HG03064 (cell line): Measurements from ENCODE around the gene STIM2.
"Not testable (repeated sequence)": the region's sequence is repeated elsewhere in the genome, so short reads cannot be mapped to it uniquely, and the experiment has no call there.

Experiments
- ATAC-seq: cut with Tn5 transposase; IDR thresholded peaks from one replicate; pipeline ENCODE4 v1.9.1; 2021; ENCODE audit warnings: low read depth; ENCODE audit not compliant: unreplicated experiment

Gene STIM2

GRCh38 chr4:27020603-27021002 is 160.0 kb downstream of the STIM2 start:
- ATAC-seq, result no peak

- ATAC-seq, result no peak
These were observed 162.3 kb downstream of the STIM2 start for GRCh38 chr4:27022963-27023362.

- no peak for ATAC-seq
These were observed 162.7 kb downstream of the STIM2 start for GRCh38 chr4:27023366-27023765.

GRCh38 chr4:27024805-27025204 is 164.2 kb downstream of the STIM2 start:
- ATAC-seq, result no peak

- no peak for ATAC-seq
These were observed 166.8 kb downstream of the STIM2 start for GRCh38 chr4:27027428-27027827.

- not testable (repeated sequence) for ATAC-seq
These were observed 174.5 kb downstream of the STIM2 start for GRCh38 chr4:27035127-27035526.

GRCh38 chr4:27040356-27040755 is 179.7 kb downstream of the STIM2 start:
- no peak for ATAC-seq

GRCh38 chr4:27042411-27042810 is 181.8 kb downstream of the STIM2 start:
- no peak for ATAC-seq

GRCh38 chr4:27043200-27043599 is 182.6 kb downstream of the STIM2 start:
- no peak for ATAC-seq

- no peak for ATAC-seq
These were observed 186.2 kb downstream of the STIM2 start for GRCh38 chr4:27046851-27047250.

GRCh38 chr4:27048429-27049238 is 188.0 kb downstream of the STIM2 start:
- ATAC-seq, result no peak

GRCh38 chr4:27049239-27049829 is 188.7 kb downstream of the STIM2 start:
- no peak for ATAC-seq

GRCh38 chr4:27050731-27051130 is 190.1 kb downstream of the STIM2 start:
- no peak for ATAC-seq

- ATAC-seq, result no peak
These were observed 194.7 kb downstream of the STIM2 start for GRCh38 chr4:27055221-27055760.

- no peak for ATAC-seq
These were observed 195.6 kb downstream of the STIM2 start for GRCh38 chr4:27056281-27056680.

- ATAC-seq, result no peak
These were observed 196.4 kb downstream of the STIM2 start for GRCh38 chr4:27057053-27057452.

GRCh38 chr4:27057662-27058061 is 197.0 kb downstream of the STIM2 start:
- no peak for ATAC-seq

GRCh38 chr4:27058819-27059406 is 198.3 kb downstream of the STIM2 start:
- no peak for ATAC-seq

GRCh38 chr4:27059446-27059845 is 198.8 kb downstream of the STIM2 start:
- ATAC-seq, result no peak

- ATAC-seq, result no peak
These were observed 201.6 kb downstream of the STIM2 start for GRCh38 chr4:27062256-27062655.

GRCh38 chr4:27066591-27066990 is 205.9 kb downstream of the STIM2 start:
- no peak for ATAC-seq
